ENCODE measurements around the gene DSCAM. TPM values are rescaled to one million over a fixed set of nuclear protein-coding genes. Genes with fewer than 3 reads are reported as not detected.

The DSCAM gene
- total and polyA plus RNA-seq, 2 donors (not counting 1 experiment from before 2014, with no cell fraction given) = under 0.01 to 0.01 TPM

GRCh38 chr21:40757366-40757765, 89.6 kb downstream of the DSCAM start:
- Histone ChIP-seq H3K4me3 (replicated peaks in 1 of 4; ENCODE audit: control extremely low read depth in 1 of 4, insufficient read depth in 1 of 4, low read depth in 3 of 4, low read length in 4 of 4) (no peak overlapping the region), H4K20me1 (ENCODE audit: control insufficient read depth, extremely low read depth, insufficient read depth, low read length) (no peaks in the 10 kb centered on the region), H3K79me2 (ENCODE audit: control insufficient read depth, insufficient read depth, low read length) (no peaks in the 10 kb centered on the region), H3K9ac (ENCODE audit: insufficient read depth, low read length) (no peak overlapping the region), H3K36me3 (ENCODE audit: control insufficient read depth, insufficient read depth, low read length) (no peaks in the 10 kb centered on the region), H3K4me2 (ENCODE audit: extremely low read depth, insufficient read depth, low read length) (no peak overlapping the region), H2AFZ (ENCODE audit: low read length) (no peak overlapping the region), H3K27me3 (ENCODE audit: control insufficient read depth, insufficient read depth, low read length) (no peaks in the 10 kb centered on the region), H3K27ac (ENCODE audit: insufficient read depth, low read length) (no peak overlapping the region), H3K9me3 (ENCODE audit: control insufficient read depth, insufficient read depth, low read depth, low read length) (no peaks in the 10 kb centered on the region), H3K4me1 (ENCODE audit: control insufficient read depth, extremely low read depth, insufficient read depth, low read length) (no peaks in the 10 kb centered on the region)
- no peak for DNase-seq (ENCODE audit: low read depth in 2 of 2)
- TF ChIP-seq CTCF (conservative IDR thresholded peaks at IDR 0.05 in 1 of 2, IDR thresholded peaks at IDR 0.05 in 1 of 2; ENCODE audit: low read depth in 1 of 2, low read length in 2 of 2) = no peak
- TF ChIP-seq EZH2 (IDR thresholded peaks at IDR 0.05; ENCODE audit: low read length, missing control alignments) = no peak

GRCh38 chr21:40754466-40754865, 92.5 kb downstream of the DSCAM start:
- no peak overlapping the region for H3K9ac ChIP-seq (ENCODE audit: insufficient read depth, low read length)
- no peaks in the 10 kb centered on the region for H3K79me2 ChIP-seq (ENCODE audit: control insufficient read depth, insufficient read depth, low read length)
- H3K4me1 ChIP-seq (ENCODE audit: control insufficient read depth, extremely low read depth, insufficient read depth, low read length) = no peaks in the 10 kb centered on the region
- H3K27me3 ChIP-seq (ENCODE audit: control insufficient read depth, insufficient read depth, low read length) = no peaks in the 10 kb centered on the region
- no peak overlapping the region for H3K4me3 ChIP-seq (replicated peaks in 1 of 4; ENCODE audit: control extremely low read depth in 1 of 4, insufficient read depth in 1 of 4, low read depth in 3 of 4, low read length in 4 of 4)
- no peaks in the 10 kb centered on the region for H3K9me3 ChIP-seq (ENCODE audit: control insufficient read depth, insufficient read depth, low read depth, low read length)
- no peak overlapping the region for H2AFZ ChIP-seq (ENCODE audit: low read length)
- DNase-seq (ENCODE audit: low read depth in 2 of 2) = no peak
- H4K20me1 ChIP-seq (ENCODE audit: control insufficient read depth, extremely low read depth, insufficient read depth, low read length) = no peaks in the 10 kb centered on the region
- H3K27ac ChIP-seq (ENCODE audit: insufficient read depth, low read length) = no peak overlapping the region
- no peak overlapping the region for H3K4me2 ChIP-seq (ENCODE audit: extremely low read depth, insufficient read depth, low read length)
- no peaks in the 10 kb centered on the region for H3K36me3 ChIP-seq (ENCODE audit: control insufficient read depth, insufficient read depth, low read length)
- TF ChIP-seq CTCF (conservative IDR thresholded peaks at IDR 0.05 in 1 of 2, IDR thresholded peaks at IDR 0.05 in 1 of 2; ENCODE audit: low read depth in 1 of 2, low read length in 2 of 2) (no peak), EZH2 (IDR thresholded peaks at IDR 0.05; ENCODE audit: low read length, missing control alignments) (no peak)

- Histone ChIP-seq H3K9me3 (ENCODE audit: control insufficient read depth, insufficient read depth, low read depth, low read length) (no peaks in the 10 kb centered on the region), H3K4me1 (ENCODE audit: control insufficient read depth, extremely low read depth, insufficient read depth, low read length) (no peaks in the 10 kb centered on the region), H3K27ac (ENCODE audit: insufficient read depth, low read length) (no peak overlapping the region), H4K20me1 (ENCODE audit: control insufficient read depth, extremely low read depth, insufficient read depth, low read length) (no peaks in the 10 kb centered on the region), H3K27me3 (ENCODE audit: control insufficient read depth, insufficient read depth, low read length) (no peaks in the 10 kb centered on the region), H3K36me3 (ENCODE audit: control insufficient read depth, insufficient read depth, low read length) (no peaks in the 10 kb centered on the region), H3K9ac (ENCODE audit: insufficient read depth, low read length) (no peak overlapping the region), H3K4me3 (replicated peaks in 1 of 4; ENCODE audit: control extremely low read depth in 1 of 4, insufficient read depth in 1 of 4, low read depth in 3 of 4, low read length in 4 of 4) (no peak overlapping the region), H3K4me2 (ENCODE audit: extremely low read depth, insufficient read depth, low read length) (no peak overlapping the region), H3K79me2 (ENCODE audit: control insufficient read depth, insufficient read depth, low read length) (no peaks in the 10 kb centered on the region), H2AFZ (ENCODE audit: low read length) (no peak overlapping the region)
- TF ChIP-seq CTCF (conservative IDR thresholded peaks at IDR 0.05 in 1 of 2, IDR thresholded peaks at IDR 0.05 in 1 of 2; ENCODE audit: low read depth in 1 of 2, low read length in 2 of 2) = no peak
- TF ChIP-seq EZH2 (IDR thresholded peaks at IDR 0.05; ENCODE audit: low read length, missing control alignments) = no peak
- no peak for DNase-seq (ENCODE audit: low read depth in 2 of 2)
Observed at GRCh38 chr21:40753756-40754155, 93.2 kb downstream of the DSCAM start.
